Prostate gland (tissue), 2 donors: ENCODE measurements around the gene SCLY.

Experiments
- POLR2A ChIP-seq: fragments of 450-650 bp; IDR thresholded peaks from one replicate; pipeline ENCODE4 v1.6.1; 2016; ENCODE audit warnings: antibody characterized with exemption, mild to moderate bottlenecking
- POLR2AphosphoS5 ChIP-seq: sonication (generic); formaldehyde crosslinking; IDR thresholded peaks from one replicate; pipeline ENCODE4 v1.6.1; 2017; ENCODE audit warnings: antibody characterized with exemption
- TF ChIP-seq, protein P1 (sequence below), 4 experiments: fragments of 200-600 bp in 2 of 4; fragments of 450-650 bp in 2 of 4; sonication (generic) in 2 of 4; IDR thresholded peaks; 1 replicate in 3 of 4; 2 replicates in 1 of 4; pipeline ENCODE4 v1.5.1; 2016 to 2019; ENCODE audit warnings: antibody characterized with exemption in 4 of 4, mild to moderate bottlenecking in 2 of 4, moderate library complexity in 2 of 4

DNA sequence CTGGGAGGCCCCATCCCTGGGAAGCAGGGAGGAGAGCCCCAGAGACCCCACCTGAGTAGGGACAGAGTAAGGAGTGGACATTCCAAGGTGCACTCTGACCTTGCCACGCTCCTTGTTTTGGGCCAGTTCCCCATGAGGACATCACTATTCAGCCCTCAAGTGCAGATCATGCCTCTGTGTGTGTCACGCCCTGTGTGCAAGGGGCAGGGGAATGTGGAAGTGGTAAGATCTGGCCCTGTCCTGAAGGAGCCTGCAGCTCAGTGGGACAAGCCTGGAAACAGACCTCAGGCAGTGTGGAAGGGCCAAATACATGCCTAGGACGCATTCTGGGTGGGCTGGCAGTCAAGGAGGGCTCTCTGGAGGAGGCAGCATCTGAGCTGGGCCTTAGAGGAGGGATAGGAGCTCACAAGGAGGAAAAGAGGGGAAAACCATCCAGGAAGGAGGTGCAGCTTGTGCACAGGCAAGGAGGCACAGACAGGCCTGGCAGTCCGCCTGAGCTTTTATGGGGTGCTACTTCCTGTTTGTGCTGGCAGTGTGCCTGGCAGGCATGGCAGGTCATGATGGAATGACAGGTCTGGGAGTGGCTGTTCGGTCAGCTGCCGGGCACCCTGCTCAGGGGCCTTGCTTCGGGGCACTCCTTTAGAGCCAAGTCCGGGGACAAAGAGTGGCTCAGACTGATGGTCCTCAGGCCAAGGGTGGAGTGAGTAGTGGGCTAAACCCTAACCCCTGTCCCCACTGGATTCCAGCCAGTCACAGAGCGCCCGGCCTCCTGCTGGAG is 80.9 kb downstream of the SCLY start:
- TF ChIP-seq POLR2A (no peak), POLR2AphosphoS5 (peak; percentile 80)
- TF ChIP-seq, protein P1, sequence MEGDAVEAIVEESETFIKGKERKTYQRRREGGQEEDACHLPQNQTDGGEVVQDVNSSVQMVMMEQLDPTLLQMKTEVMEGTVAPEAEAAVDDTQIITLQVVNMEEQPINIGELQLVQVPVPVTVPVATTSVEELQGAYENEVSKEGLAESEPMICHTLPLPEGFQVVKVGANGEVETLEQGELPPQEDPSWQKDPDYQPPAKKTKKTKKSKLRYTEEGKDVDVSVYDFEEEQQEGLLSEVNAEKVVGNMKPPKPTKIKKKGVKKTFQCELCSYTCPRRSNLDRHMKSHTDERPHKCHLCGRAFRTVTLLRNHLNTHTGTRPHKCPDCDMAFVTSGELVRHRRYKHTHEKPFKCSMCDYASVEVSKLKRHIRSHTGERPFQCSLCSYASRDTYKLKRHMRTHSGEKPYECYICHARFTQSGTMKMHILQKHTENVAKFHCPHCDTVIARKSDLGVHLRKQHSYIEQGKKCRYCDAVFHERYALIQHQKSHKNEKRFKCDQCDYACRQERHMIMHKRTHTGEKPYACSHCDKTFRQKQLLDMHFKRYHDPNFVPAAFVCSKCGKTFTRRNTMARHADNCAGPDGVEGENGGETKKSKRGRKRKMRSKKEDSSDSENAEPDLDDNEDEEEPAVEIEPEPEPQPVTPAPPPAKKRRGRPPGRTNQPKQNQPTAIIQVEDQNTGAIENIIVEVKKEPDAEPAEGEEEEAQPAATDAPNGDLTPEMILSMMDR (IDR thresholded peaks at IDR 0.05), result no peak
